ENCODE measurements around the gene SLC15A1.

Gene SLC15A1

GRCh38 chr13:98730441-98730840, 22.0 kb downstream of the SLC15A1 start:
- TF ChIP-seq EZH2phosphoT487 (IDR thresholded peaks at IDR 0.05; ENCODE audit: low read length) (no peak), EZH2 (optimal IDR thresholded peaks at IDR 0.05; ENCODE audit: low read depth, low read length) (no peak)
- Histone ChIP-seq H3K4me3 (ENCODE audit: low read length) (no peak overlapping the region), H3K9me2 (replicated peaks; ENCODE audit: insufficient read depth, low read length) (no peaks in the 10 kb centered on the region), H3K4me2 (ENCODE audit: low read depth, low read length) (no peak overlapping the region), H3K4me1 (ENCODE audit: low read length) (no peaks in the 10 kb centered on the region), H3K27me3 (replicated peaks; ENCODE audit: insufficient read depth, low read length) (no peaks in the 10 kb centered on the region), H4K20me1 (ENCODE audit: insufficient read depth, low read length) (no peaks in the 10 kb centered on the region), H2AFZ (ENCODE audit: low read length) (no peak overlapping the region), H3F3A (ENCODE audit: insufficient read depth, low read length) (no peaks in the 10 kb centered on the region), H3K9ac (ENCODE audit: low read length) (no peak overlapping the region), H3K27ac (ENCODE audit: low read length) (no peak overlapping the region), H3K36me3 (replicated peaks; ENCODE audit: insufficient read depth, low read length) (no peaks in the 10 kb centered on the region), H3K79me2 (ENCODE audit: low read length) (no peaks in the 10 kb centered on the region), H3K9me3 (replicated peaks; ENCODE audit: insufficient read depth, low read length) (no peaks in the 10 kb centered on the region)
- DNase-seq, result no peak

GRCh38 chr13:98729658-98730057, 22.8 kb downstream of the SLC15A1 start:
- DNase-seq, result no peak

GRCh38 chr13:98722958-98723357, 29.5 kb downstream of the SLC15A1 start:
- no peak for TF ChIP-seq EZH2 (optimal IDR thresholded peaks at IDR 0.05; ENCODE audit: low read depth, low read length)
- no peak for TF ChIP-seq CTCF (IDR thresholded peaks at IDR 0.05; ENCODE audit: low read length)
- no peak for TF ChIP-seq EZH2phosphoT487 (IDR thresholded peaks at IDR 0.05; ENCODE audit: low read length)

More at GRCh38 chr13:98729658-98730057, 22.8 kb downstream of the SLC15A1 start:
- no peaks in the 10 kb centered on the region for H3K27me3 ChIP-seq (replicated peaks; ENCODE audit: insufficient read depth, low read length)
- H3K27ac ChIP-seq (ENCODE audit: low read length), result no peak overlapping the region
- H3F3A ChIP-seq (ENCODE audit: insufficient read depth, low read length), result no peaks in the 10 kb centered on the region
- no peak overlapping the region for H2AFZ ChIP-seq (ENCODE audit: low read length)
- no peaks in the 10 kb centered on the region for H3K79me2 ChIP-seq (ENCODE audit: low read length)
- H3K9ac ChIP-seq (ENCODE audit: low read length), result no peak overlapping the region
- H3K4me2 ChIP-seq (ENCODE audit: low read depth, low read length), result no peak overlapping the region
- H3K36me3 ChIP-seq (replicated peaks; ENCODE audit: insufficient read depth, low read length), result no peaks in the 10 kb centered on the region
- H4K20me1 ChIP-seq (ENCODE audit: insufficient read depth, low read length), result no peaks in the 10 kb centered on the region
- TF ChIP-seq EZH2 (optimal IDR thresholded peaks at IDR 0.05; ENCODE audit: low read depth, low read length), result no peak
- no peak for TF ChIP-seq EZH2phosphoT487 (IDR thresholded peaks at IDR 0.05; ENCODE audit: low read length)
- no peak for TF ChIP-seq CTCF (IDR thresholded peaks at IDR 0.05; ENCODE audit: low read length)
- H3K4me3 ChIP-seq (ENCODE audit: low read length), result no peak overlapping the region
- H3K4me1 ChIP-seq (ENCODE audit: low read length), result no peaks in the 10 kb centered on the region
- no peaks in the 10 kb centered on the region for H3K9me2 ChIP-seq (replicated peaks; ENCODE audit: insufficient read depth, low read length)
- H3K9me3 ChIP-seq (replicated peaks; ENCODE audit: insufficient read depth, low read length), result no peaks in the 10 kb centered on the region

GRCh38 chr13:98721825-98722510, 30.5 kb downstream of the SLC15A1 start:
- TF ChIP-seq CTCF (IDR thresholded peaks at IDR 0.05; ENCODE audit: low read length) (no peak), EZH2phosphoT487 (IDR thresholded peaks at IDR 0.05; ENCODE audit: low read length) (no peak), EZH2 (optimal IDR thresholded peaks at IDR 0.05; ENCODE audit: low read depth, low read length) (no peak)
- no peak overlapping the region for H3K27ac ChIP-seq (ENCODE audit: low read length)

More at GRCh38 chr13:98722958-98723357, 29.5 kb downstream of the SLC15A1 start:
- Histone ChIP-seq H4K20me1 (ENCODE audit: insufficient read depth, low read length) (no peaks in the 10 kb centered on the region), H3K4me1 (ENCODE audit: low read length) (no peaks in the 10 kb centered on the region), H3K9ac (ENCODE audit: low read length) (no peak overlapping the region), H3K4me3 (ENCODE audit: low read length) (no peak overlapping the region), H3K4me2 (ENCODE audit: low read depth, low read length) (no peak overlapping the region), H3K9me3 (replicated peaks; ENCODE audit: insufficient read depth, low read length) (no peaks in the 10 kb centered on the region), H3K9me2 (replicated peaks; ENCODE audit: insufficient read depth, low read length) (no peaks in the 10 kb centered on the region), H3K27me3 (replicated peaks; ENCODE audit: insufficient read depth, low read length) (no peaks in the 10 kb centered on the region), H3K36me3 (replicated peaks; ENCODE audit: insufficient read depth, low read length) (no peaks in the 10 kb centered on the region), H3F3A (ENCODE audit: insufficient read depth, low read length) (no peaks in the 10 kb centered on the region), H3K79me2 (ENCODE audit: low read length) (no peaks in the 10 kb centered on the region), H3K27ac (ENCODE audit: low read length) (no peak overlapping the region), H2AFZ (ENCODE audit: low read length) (no peak overlapping the region)
- DNase-seq, result no peak

More at GRCh38 chr13:98721825-98722510, 30.5 kb downstream of the SLC15A1 start:
- no peaks in the 10 kb centered on the region for H3K4me1 ChIP-seq (ENCODE audit: low read length)
- H3K36me3 ChIP-seq (replicated peaks; ENCODE audit: insufficient read depth, low read length), result no peaks in the 10 kb centered on the region
- H3K9me3 ChIP-seq (replicated peaks; ENCODE audit: insufficient read depth, low read length), result no peaks in the 10 kb centered on the region
- no peak overlapping the region for H3K4me3 ChIP-seq (ENCODE audit: low read length)
- H3K4me2 ChIP-seq (ENCODE audit: low read depth, low read length), result no peak overlapping the region
- H3K79me2 ChIP-seq (ENCODE audit: low read length), result no peaks in the 10 kb centered on the region
- DNase-seq, result no peak
- H3K9ac ChIP-seq (ENCODE audit: low read length), result no peak overlapping the region
- no peaks in the 10 kb centered on the region for H4K20me1 ChIP-seq (ENCODE audit: insufficient read depth, low read length)
- H2AFZ ChIP-seq (ENCODE audit: low read length), result no peak overlapping the region
- H3K9me2 ChIP-seq (replicated peaks; ENCODE audit: insufficient read depth, low read length), result no peaks in the 10 kb centered on the region
- H3F3A ChIP-seq (ENCODE audit: insufficient read depth, low read length), result no peaks in the 10 kb centered on the region
- H3K27me3 ChIP-seq (replicated peaks; ENCODE audit: insufficient read depth, low read length), result no peaks in the 10 kb centered on the region

Data from MM.1S (cell line).